Osteoblast (primary cell): ENCODE measurements around the gene NPAS3. TPM values are rescaled to one million over a fixed set of nuclear protein-coding genes. Genes with fewer than 3 reads are reported as not detected.

Experiments
- DNase-seq: peaks from one replicate; pipeline ENCODE4 v3.0.0; 2011; ENCODE audit warnings: low spot score, mixed read lengths; ENCODE audit not compliant: insufficient read length; ENCODE audit errors: missing footprints
- H2AFZ ChIP-seq: 2 replicates; pipeline ENCODE4 v1.6.0; 2011; ENCODE audit warnings: mild to moderate bottlenecking, low read length
- H3K27ac ChIP-seq: 2 replicates; pipeline ENCODE4 v1.5.1; 2011; ENCODE audit warnings: mild to moderate bottlenecking, low read depth, low read length, moderate library complexity
- H3K27me3 ChIP-seq: 2 replicates; pipeline ENCODE4 v1.6.0; 2012; ENCODE audit warnings: mild to moderate bottlenecking, control low read depth, inconsistent platforms, low read length, moderate library complexity; ENCODE audit not compliant: insufficient read depth
- H3K36me3 ChIP-seq: 2 replicates; pipeline ENCODE4 v1.5.1; 2011; ENCODE audit warnings: mild to moderate bottlenecking, low read length, control low read depth, moderate library complexity; ENCODE audit not compliant: insufficient read depth
- H3K4me1 ChIP-seq: 2 replicates; pipeline ENCODE4 v1.5.1; 2011; ENCODE audit warnings: mild to moderate bottlenecking, low read length, control low read depth, moderate library complexity; ENCODE audit not compliant: insufficient read depth
- H3K4me2 ChIP-seq: 2 replicates; pipeline ENCODE4 v1.6.0; 2011; ENCODE audit warnings: mild to moderate bottlenecking, low read length; ENCODE audit not compliant: insufficient read depth
- H3K4me3 ChIP-seq: fragments of 200-600 bp; sonication (generic); 3 replicates; pipeline ENCODE4 v1.5.1; 2012; ENCODE audit warnings: mild to moderate bottlenecking, low read length, inconsistent platforms; ENCODE audit not compliant: insufficient read depth
- H3K79me2 ChIP-seq: 2 replicates; pipeline ENCODE4 v1.6.0; 2012; ENCODE audit warnings: mild to moderate bottlenecking, low read length, control low read depth, inconsistent platforms; ENCODE audit not compliant: insufficient read depth
- H3K9me3 ChIP-seq: 2 replicates; pipeline ENCODE4 v1.5.1; 2011; ENCODE audit warnings: low read depth, low read length, control low read depth
- H4K20me1 ChIP-seq: 2 replicates; pipeline ENCODE4 v1.6.0; 2012; ENCODE audit warnings: mild to moderate bottlenecking, low read length, control low read depth; ENCODE audit not compliant: insufficient read depth
- total RNA-seq: library from RNA; depleted of rRNA; stranded (reverse); fragments of >200 nt; gene quantifications from 2 replicates; pipeline ENCODE4 v1.2.3, GENCODE V29; 2012
- TF ChIP-seq, protein P1 (sequence below): IDR thresholded peaks from 2 replicates; pipeline ENCODE4 v1.5.1; 2011; ENCODE audit warnings: mild to moderate bottlenecking, low read depth, low read length, moderate library complexity; ENCODE audit errors: extremely low read depth

NPAS3 gene
- total RNA-seq, 1 donor, result 0.72 TPM

DNA sequence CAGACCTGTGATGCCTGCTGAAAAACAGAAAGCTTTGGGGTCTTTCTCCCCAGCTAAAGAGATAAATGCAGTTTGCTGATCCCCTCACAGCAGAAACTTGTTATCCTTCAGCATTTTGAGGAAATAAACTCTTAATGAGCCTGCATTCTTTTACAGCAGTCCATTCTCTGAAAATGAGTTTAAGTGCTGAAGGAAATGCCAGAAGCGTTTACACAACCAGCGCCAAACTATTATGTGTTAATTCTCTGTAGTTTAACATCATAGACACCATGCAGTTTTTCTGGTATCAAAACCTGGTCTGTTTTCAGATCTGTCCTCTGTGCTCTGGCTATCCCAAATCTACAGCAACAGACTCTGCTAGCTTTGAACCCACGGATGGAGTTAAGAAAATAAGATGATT is 291.3 kb downstream of the NPAS3 start:
- Histone ChIP-seq H3K4me2 (no peak overlapping the region), H3K36me3 (no peaks in the 10 kb centered on the region), H3K9me3 (no peaks in the 10 kb centered on the region), H4K20me1 (no peaks in the 10 kb centered on the region), H3K4me1 (no peaks in the 10 kb centered on the region), H3K4me3 (no peak overlapping the region), H3K27me3 (no peaks in the 10 kb centered on the region), H2AFZ (no peak overlapping the region), H3K27ac (no peak overlapping the region), H3K79me2 (no peaks in the 10 kb centered on the region)
- TF ChIP-seq, protein P1, sequence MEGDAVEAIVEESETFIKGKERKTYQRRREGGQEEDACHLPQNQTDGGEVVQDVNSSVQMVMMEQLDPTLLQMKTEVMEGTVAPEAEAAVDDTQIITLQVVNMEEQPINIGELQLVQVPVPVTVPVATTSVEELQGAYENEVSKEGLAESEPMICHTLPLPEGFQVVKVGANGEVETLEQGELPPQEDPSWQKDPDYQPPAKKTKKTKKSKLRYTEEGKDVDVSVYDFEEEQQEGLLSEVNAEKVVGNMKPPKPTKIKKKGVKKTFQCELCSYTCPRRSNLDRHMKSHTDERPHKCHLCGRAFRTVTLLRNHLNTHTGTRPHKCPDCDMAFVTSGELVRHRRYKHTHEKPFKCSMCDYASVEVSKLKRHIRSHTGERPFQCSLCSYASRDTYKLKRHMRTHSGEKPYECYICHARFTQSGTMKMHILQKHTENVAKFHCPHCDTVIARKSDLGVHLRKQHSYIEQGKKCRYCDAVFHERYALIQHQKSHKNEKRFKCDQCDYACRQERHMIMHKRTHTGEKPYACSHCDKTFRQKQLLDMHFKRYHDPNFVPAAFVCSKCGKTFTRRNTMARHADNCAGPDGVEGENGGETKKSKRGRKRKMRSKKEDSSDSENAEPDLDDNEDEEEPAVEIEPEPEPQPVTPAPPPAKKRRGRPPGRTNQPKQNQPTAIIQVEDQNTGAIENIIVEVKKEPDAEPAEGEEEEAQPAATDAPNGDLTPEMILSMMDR, result no peak
- no peak for DNase-seq

DNA sequence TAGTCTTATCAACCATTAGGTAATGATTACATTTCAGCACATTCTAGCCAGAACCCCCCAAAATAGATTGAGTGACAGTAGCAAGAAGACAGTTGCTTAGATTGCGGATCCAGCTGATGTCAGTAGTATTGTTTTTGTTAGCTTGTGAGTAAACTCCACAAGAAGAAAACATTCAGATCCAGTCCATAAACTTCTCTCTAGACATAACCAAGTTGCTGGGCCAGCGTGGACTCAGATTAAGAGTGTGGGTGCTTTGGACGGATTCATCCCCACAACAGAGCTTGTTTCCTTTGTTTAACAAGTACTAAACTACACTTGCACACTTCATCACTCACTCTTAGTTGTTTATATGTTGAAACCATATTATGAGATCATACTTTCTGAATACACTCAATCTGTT is 293.4 kb downstream of the NPAS3 start:
- no peak for DNase-seq
- Histone ChIP-seq H3K36me3 (no peaks in the 10 kb centered on the region), H3K27ac (no peak overlapping the region), H4K20me1 (no peaks in the 10 kb centered on the region), H3K4me3 (no peak overlapping the region), H2AFZ (no peak overlapping the region), H3K27me3 (no peaks in the 10 kb centered on the region), H3K9me3 (no peaks in the 10 kb centered on the region), H3K4me2 (no peak overlapping the region), H3K79me2 (no peaks in the 10 kb centered on the region), H3K4me1 (no peaks in the 10 kb centered on the region)
- TF ChIP-seq, protein P1, result no peak

DNA sequence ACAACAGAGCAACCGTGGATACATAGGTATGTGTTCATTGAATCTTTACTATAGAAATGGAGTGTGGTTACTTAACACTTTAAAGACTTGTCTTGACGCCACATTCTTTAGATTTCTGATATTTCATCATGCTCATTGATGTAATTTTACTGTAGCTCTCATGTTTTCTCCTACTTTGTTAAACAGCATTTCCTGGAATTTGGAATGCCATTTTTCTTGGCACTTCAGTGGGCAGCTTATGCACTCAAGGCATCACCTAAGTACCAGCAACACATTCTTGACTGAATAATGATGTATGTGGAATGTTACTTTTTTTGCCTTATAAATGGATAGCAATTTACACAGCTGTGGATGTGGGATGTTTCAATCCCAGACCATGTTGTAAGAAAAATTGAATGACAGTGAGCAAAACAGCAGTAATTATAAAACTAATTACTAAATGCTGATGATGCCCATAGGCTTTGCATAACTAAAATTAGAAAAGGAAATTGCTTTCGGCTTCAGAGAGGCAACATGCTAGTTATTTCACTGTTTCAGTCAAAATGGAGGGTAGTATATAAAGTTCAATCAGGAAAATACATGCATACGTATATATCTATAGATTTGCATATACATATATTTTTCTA is 298.5 kb downstream of the NPAS3 start:
- Histone ChIP-seq H2AFZ (no peak overlapping the region), H3K4me3 (no peak overlapping the region), H3K79me2 (no peaks in the 10 kb centered on the region), H3K9me3 (no peaks in the 10 kb centered on the region), H3K4me2 (no peak overlapping the region), H3K27ac (no peak overlapping the region), H3K27me3 (no peaks in the 10 kb centered on the region), H3K36me3 (no peaks in the 10 kb centered on the region), H3K4me1 (no peaks in the 10 kb centered on the region), H4K20me1 (no peaks in the 10 kb centered on the region)
- TF ChIP-seq, protein P1, result no peak
- DNase-seq, result no peak

DNA sequence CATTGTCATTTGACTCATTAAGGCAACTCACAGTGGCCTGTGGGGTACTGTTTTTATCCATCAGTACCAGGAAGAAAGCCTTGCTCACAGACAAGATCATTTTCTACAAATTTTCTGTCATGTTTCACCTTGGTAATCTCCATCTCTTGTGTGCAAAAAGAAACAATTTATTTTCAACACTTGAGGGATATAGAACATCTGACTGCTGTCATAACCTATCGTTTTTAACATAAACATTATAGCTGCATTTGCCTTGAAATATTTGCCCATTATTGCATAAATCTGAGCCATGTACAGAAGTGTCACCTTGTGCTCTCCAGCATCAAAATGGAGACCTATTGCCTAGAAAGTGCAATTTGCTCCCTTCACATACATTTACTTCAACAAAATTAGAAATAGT is 300.8 kb downstream of the NPAS3 start:
- H2AFZ ChIP-seq, result no peak overlapping the region
- no peaks in the 10 kb centered on the region for H3K9me3 ChIP-seq
- no peaks in the 10 kb centered on the region for H3K4me1 ChIP-seq
- no peaks in the 10 kb centered on the region for H3K27me3 ChIP-seq
- H3K4me2 ChIP-seq, result no peak overlapping the region
- no peaks in the 10 kb centered on the region for H4K20me1 ChIP-seq
- H3K36me3 ChIP-seq, result no peaks in the 10 kb centered on the region
- H3K79me2 ChIP-seq, result no peaks in the 10 kb centered on the region
- H3K4me3 ChIP-seq, result no peak overlapping the region
- TF ChIP-seq, protein P1, result no peak
- H3K27ac ChIP-seq, result no peak overlapping the region
- DNase-seq, result no peak
